ENCODE data around the gene CA5A.

The CA5A gene

DNA sequence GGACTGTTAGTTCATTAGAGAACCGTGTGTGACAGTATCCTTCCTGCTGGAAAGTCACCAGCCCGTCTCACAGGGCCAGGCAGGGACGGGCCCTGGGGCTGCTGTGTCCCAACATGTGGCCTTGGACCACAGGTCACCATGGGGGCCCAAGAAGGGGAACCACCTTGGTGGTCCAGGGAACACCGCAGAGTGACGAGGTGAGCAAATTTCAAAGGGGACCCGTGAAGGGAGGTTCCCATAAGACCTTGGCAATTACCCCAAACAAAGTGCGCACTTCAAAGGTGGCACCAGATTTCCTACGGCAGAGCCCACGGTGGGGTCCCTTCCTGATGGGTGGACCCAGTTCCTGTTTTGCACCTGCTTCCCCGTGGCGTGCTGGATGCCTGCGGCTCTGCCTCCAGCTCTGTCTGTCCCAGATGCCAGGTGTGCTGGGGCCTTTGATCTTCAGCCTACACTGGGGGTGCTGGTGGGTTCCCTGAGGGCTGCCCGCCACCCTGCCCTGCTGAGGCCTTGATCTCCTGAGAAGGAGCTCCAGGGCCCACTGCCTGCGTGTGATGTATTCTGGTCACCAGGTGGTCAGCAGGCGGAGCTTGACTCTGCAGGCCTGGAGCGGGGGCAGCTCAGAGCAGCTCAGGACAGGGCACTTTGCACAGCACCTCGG lies 94.0 kb downstream of the CA5A start:
- H3K4me3 ChIP-seq (ENCODE audit: insufficient read depth, low read depth, low read length) = no peak overlapping the region
- H3K36me3 ChIP-seq (ENCODE audit: control insufficient read depth, insufficient read depth, low read length) = no peaks in the 10 kb centered on the region
- no peaks in the 10 kb centered on the region for H3K27me3 ChIP-seq (ENCODE audit: control insufficient read depth, insufficient read depth, low read length, poor library complexity, severe bottlenecking)
- H3K9me3 ChIP-seq (ENCODE audit: control insufficient read depth, low read length) = no peaks in the 10 kb centered on the region
- 92 to 93% methylated on average over 17 of the region's 17 CpGs for WGBS, 2 experiments
- H3K27ac ChIP-seq (ENCODE audit: insufficient read depth, low read depth, low read length, poor library complexity, severe bottlenecking) = no peak overlapping the region
- peaks cover 11% of the 10 kb centered on the region for H3K4me1 ChIP-seq (ENCODE audit: control insufficient read depth, insufficient read depth, low read length)

DNA sequence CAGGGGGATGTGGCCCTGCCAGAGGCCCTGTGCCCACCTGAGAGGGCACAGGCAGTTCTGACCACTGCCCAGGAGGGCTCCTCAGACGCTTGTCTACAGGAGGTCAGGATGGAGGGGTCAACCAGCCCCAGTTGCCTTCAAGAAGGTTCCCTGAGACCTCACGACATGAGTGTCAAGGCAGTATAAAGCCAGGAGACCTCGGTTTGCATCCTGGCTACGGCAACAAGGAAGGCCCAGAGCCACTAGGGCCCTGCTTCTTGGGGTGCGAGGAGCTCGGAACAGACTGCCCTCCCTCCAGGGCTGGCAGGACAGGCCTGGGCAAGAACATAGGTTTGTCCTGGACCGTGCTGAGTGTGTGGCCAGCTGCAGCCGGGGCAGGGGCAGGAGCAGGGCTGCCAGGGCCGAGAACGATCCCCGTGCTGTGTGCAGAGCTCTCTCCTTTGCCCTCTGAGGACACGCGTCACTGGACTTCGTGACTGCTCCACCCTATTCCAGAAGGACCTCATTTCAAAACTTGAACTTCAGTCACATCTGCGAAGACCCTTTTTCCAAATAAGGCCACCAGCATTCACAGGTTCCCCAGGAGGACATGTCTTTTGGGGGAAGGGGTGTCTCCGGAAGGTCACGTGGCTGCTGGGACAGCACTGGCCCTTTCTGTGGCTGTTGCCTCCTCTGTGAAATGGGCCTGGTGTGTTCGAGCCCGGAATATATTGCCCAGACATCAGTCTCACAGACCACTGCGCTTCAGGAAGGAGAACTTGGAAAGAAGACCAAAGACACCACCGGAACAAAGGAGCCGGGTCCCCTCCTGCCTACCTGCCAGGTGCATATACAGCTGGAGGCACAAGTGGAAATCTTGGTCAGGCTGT lies 94.8 kb downstream of the CA5A start:
- no peaks in the 10 kb centered on the region for H3K27me3 ChIP-seq (ENCODE audit: control insufficient read depth, insufficient read depth, low read length, poor library complexity, severe bottlenecking)
- H3K27ac ChIP-seq (ENCODE audit: insufficient read depth, low read depth, low read length, poor library complexity, severe bottlenecking) = no peak overlapping the region
- 93 to 96% methylated on average over 22 of the region's 22 CpGs for WGBS, 2 experiments
- H3K4me1 ChIP-seq (ENCODE audit: control insufficient read depth, insufficient read depth, low read length) = peaks cover 7% of the 10 kb centered on the region
- no peak overlapping the region for H3K4me3 ChIP-seq (ENCODE audit: insufficient read depth, low read depth, low read length)
- H3K9me3 ChIP-seq (ENCODE audit: control insufficient read depth, low read length) = no peaks in the 10 kb centered on the region
- no peaks in the 10 kb centered on the region for H3K36me3 ChIP-seq (ENCODE audit: control insufficient read depth, insufficient read depth, low read length)

DNA sequence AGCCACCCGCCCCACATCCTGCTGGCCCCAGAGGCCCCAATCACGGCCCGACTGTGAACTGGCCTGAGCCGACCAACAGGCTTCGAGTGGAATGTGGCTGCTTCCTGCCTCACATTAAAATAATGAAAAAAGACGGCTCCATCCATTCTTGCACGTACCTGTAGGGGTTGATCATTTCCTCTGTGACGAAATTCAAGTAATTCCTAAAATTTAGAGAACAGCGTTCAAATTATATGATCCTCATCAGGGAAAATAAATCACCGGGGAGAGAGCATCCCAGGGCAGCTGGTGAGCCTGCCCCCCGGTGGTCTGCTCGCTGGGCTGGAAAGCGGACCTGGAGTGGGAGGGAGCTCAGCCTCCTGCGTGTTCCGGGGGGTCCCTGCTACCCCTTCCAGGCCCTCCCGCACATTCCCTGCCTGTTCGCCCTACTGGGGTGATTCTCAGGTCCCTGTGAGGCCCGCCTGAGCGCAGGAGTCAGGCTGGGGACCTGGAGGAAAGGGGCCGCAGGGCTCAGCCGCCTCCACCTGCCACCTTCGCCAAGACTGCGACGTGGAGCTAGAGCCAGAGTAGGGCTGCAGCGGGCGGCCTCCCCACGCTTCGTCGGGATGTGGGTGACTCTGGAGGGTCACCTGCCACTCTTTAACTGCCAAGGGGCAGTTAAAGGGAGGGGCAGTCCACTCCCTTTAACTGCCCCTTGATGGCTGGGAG lies 95.9 kb downstream of the CA5A start:
- no peaks in the 10 kb centered on the region for H3K27me3 ChIP-seq (ENCODE audit: control insufficient read depth, insufficient read depth, low read length, poor library complexity, severe bottlenecking)
- no peak overlapping the region for H3K4me3 ChIP-seq (ENCODE audit: insufficient read depth, low read depth, low read length)
- peaks cover 4% of the 10 kb centered on the region for H3K4me1 ChIP-seq (ENCODE audit: control insufficient read depth, insufficient read depth, low read length)
- H3K36me3 ChIP-seq (ENCODE audit: control insufficient read depth, insufficient read depth, low read length) = no peaks in the 10 kb centered on the region
- no peak overlapping the region for H3K27ac ChIP-seq (ENCODE audit: insufficient read depth, low read depth, low read length, poor library complexity, severe bottlenecking)
- no peaks in the 10 kb centered on the region for H3K9me3 ChIP-seq (ENCODE audit: control insufficient read depth, low read length)
- 92 to 94% methylated on average over 29 of the region's 29 CpGs for WGBS, 2 experiments

DNA sequence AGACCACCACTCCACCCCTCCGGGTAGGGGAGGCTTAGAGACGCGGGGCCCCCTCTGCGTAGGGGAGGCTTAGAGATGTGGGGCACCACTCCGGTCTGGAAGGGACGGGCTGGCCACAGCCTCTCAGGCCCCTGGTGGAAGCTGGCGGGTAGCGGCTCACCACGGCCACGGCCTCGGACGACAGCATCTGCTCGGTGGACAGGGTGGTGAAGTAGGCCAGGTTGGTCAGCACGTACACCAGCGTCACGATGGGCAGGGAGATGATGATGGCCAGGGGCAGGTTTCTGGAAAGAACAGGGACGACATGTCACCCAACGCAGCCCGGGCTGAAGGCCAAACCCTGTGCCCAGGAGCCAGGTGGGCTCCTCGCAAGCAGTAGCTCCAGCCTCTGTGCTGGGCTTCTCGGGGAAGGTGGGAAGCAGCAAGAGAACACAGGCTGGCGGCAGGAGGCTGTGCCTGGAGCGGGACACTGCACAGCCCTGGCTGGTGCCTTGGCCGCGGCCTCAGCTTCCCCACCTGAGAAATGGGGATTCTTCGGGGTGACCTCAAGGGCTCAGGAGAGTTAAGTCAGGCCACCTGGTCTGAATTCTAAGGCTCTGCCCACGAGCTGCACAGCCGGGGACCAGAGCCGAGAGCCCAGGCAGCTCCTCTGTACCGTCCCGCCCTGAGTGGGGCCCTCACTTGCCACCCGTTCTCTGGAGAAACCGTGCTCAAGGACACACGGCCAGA lies 96.6 kb downstream of the CA5A start:
- Histone ChIP-seq H3K27ac (ENCODE audit: insufficient read depth, low read depth, low read length, poor library complexity, severe bottlenecking) (no peak overlapping the region), H3K4me3 (ENCODE audit: insufficient read depth, low read depth, low read length) (no peak overlapping the region), H3K9me3 (ENCODE audit: control insufficient read depth, low read length) (no peaks in the 10 kb centered on the region), H3K36me3 (ENCODE audit: control insufficient read depth, insufficient read depth, low read length) (no peaks in the 10 kb centered on the region), H3K4me1 (ENCODE audit: control insufficient read depth, insufficient read depth, low read length) (peaks cover 4% of the 10 kb centered on the region), H3K27me3 (ENCODE audit: control insufficient read depth, insufficient read depth, low read length, poor library complexity, severe bottlenecking) (no peaks in the 10 kb centered on the region)
- 94% methylated on average over 34 of the region's 34 CpGs for WGBS, 2 experiments

DNA sequence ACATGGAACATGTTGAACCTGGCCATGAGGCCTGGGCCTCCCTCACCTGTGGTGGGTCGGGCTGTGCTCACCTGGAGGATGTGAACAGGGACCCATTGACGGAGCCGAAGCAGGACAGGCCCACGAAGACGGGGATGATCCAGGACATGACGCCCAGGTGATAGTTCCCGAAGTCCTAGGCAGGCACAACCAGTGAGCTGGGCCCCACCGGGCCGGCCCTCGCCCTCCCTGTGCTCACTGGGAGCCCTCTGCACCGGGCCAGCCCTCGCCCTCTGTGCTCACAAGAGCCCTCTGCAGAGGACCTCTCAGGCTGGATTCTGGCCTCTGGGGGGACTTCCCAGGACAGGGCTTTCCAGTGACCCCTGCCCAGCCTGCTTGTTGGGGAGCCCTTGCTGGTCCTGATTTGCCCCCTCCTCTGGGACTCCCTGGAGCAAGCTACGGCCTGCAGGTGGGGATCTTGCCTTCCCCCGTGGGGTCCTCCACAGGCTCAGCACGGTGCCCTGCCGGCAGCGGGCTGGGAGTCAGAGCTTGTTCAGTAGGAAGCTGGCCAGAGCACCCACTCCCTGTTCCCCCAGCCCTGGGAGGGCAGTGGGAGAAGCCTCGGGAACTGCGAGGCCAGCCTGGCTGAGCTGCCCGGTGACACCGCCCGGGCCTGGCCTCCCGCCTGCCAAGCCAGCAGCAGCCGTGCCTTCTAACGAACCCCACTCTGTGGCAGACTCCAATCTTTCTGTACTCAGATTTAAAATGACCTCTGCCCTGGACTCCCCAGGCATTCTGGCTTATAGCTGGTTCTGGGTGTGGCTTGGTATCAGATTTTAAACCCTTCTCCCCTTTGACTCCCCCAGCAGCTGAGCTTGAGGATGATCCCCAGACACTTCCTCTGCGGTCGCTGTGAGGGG lies 97.4 kb downstream of the CA5A start:
- Histone ChIP-seq H3K27me3 (ENCODE audit: control insufficient read depth, insufficient read depth, low read length, poor library complexity, severe bottlenecking) (no peaks in the 10 kb centered on the region), H3K4me1 (ENCODE audit: control insufficient read depth, insufficient read depth, low read length) (peaks cover 4% of the 10 kb centered on the region), H3K36me3 (ENCODE audit: control insufficient read depth, insufficient read depth, low read length) (no peaks in the 10 kb centered on the region), H3K9me3 (ENCODE audit: control insufficient read depth, low read length) (no peaks in the 10 kb centered on the region), H3K4me3 (ENCODE audit: insufficient read depth, low read depth, low read length) (no peak overlapping the region), H3K27ac (ENCODE audit: insufficient read depth, low read depth, low read length, poor library complexity, severe bottlenecking) (no peak overlapping the region)
- WGBS, 2 experiments = 90 to 92% methylated on average over 27 of the region's 27 CpGs
